Amniotic epithelial cell (primary cell): Measurements from ENCODE around the gene MARK1.
A peak's percentile ranks its signal among the peaks of the same experiment; 100 is the strongest.

Source experiments
- DNase-seq: peaks from one replicate; pipeline ENCODE4 v3.0.0-alpha.2; 2010; ENCODE audit warnings: low read depth

The MARK1 gene

DNA sequence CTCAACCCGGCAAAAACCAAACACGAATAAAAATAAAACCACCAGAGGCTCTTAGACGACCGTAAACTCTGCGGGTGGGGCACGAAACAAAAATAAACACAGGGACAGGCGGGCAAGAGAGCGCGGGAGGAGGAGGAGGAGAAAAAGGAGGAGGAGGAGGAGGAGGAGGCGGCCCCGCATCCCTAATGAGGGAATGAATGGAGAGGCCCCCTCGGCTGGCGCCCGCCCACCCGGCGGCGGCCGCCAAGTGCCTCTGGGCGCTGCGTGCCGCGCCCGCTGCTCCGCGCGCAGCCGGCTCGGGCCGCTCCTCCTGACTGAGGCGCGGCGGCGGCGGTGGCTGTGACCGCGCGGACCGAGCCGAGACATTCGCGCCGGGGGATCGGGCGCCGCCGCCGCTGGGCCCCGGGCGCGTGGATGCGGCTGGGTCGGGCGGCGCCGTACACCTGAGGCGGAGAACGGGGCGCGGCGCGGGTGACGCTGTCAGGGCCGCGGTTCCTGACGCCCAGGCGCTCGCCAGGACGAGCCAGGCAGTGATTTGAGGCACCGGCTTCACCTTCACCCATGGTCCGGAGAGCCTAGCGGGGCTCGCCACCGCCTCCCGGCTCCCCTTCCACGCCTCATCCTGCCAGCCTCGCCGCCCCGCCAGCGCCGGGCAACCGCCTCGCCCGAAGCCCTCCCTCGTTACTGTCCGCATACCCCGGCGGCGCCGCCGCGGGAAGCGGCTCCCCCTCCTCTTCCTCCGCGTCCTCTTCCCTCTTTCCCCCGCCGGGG lies at the start of gene MARK1:
MARK1 (plus strand) TSS at position 229 of the 771 bp plus-strand sequence. CDS start 687 bp downstream, outside the sequence.
- peak; percentile 7 for DNase-seq

DNA sequence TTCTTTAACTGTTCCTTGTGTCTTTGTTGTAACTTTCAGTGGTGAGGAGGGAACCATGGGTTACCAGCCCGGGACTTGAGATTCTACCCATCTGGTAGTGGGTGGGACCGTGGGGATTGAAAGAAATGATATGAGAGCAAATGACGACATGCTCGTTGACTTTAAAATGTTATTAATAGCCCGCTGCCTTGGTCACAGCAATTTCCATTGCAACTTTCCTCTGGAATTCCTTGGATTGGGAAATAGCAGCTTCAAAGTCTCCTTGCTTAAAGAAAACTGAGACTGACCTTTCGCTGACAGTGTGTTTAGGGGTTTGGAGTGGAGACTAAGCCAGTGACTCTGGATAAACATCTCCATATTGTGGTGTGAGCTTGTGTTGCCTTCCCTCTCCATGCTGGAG lies 44.2 kb upstream of the MARK1 start:
- DNase-seq, result no peak

DNA sequence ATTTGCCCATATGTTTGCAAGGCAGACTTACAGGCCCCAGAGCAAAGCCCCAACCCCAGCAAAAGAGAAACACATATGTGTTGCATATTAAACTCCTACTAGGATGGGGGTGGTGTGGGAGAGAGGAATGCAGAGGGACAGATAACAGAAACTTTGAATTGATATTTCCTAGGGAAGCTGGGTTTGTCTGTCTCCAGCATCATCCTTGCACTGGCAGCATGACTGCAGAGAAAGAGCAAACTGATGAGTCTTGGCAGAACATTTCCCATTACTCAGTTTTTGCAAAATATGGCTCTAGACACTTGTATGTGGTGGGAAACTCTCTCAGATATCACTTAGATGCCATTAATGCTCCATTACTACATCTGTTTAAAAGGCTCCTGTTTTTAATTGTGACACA lies 43.8 kb upstream of the MARK1 start:
- DNase-seq, result no peak

DNA sequence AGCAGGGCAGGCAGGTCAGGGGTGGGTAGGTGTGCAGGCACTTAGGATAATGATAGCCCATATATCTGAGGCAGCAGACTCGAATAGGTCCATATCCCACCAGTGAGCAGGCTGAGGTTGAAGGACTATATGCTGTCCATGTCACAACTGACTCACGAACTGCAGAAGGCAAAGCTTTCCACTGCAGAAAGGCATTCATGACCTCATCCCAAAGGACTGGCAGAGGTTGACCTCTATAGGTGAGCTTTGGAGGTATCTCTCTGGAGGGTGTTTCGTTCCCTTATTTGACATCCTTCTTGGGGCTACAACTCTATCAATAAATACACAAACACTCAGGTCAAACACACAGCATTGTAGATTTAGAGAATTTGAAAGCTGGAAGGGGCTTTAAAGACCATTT lies 42.8 kb upstream of the MARK1 start:
- no peak for DNase-seq

DNA sequence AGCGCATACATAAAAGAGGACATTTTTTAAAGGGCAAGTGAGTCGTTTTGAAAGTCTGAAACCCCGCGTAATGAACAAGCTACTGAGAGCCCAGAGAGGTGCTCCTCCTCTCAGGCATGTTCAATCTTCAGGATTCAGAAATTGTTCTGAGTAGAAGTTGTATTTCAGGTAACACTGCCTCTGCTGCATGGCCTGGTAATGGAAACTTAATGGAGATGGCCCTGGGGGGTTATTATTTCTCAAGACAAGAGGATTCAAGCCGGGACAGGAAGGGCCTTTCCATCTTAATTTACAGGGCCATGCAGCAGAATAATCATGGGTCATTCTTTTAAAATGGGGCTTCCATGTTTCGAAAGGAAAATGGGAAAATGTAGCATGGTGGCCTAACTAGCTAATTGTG lies 42.1 kb upstream of the MARK1 start:
- DNase-seq, result no peak

DNA sequence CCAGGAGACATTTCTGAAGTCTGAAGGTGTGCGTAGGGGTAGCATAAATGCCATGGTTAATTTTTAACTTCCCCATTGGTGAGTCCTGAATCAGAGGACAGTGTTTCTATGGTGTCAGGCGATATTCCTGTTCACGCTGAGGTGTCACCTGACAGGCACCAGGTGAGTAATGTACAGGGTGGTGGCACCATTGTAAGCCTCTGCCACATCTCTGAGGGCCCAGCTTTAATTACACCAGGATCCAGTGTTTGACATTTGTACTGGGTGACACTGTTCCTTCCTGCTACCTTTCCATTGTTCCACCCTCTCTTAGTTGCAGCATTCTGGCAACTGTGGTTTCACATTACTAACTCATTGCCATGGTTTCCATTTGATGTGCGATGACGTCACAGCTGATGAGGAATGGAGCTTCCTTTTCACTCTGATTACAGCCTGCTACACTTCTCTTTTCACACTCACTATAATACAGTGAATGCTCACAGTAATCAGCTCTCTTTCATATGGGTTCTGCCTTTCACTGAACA lies 40.6 kb upstream of the MARK1 start:
- DNase-seq, result peak; percentile 5

DNA sequence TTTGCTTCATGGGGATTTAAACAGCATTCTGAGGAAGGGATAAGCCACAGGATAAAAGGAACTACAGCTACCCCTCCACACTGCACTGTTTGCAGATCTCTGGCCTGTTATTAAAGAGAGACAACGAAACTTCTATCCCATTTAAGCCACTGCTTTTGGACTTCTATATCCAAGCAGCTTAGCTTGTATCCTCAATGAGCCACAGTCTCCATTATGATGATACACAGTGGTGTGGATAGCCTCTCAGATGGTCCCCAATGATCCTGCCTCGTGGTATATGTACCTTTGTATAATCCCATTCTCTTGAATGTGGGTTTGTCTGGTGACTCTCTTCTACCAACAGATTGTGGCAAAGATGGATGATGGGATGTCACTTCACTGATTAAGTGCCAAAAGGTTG lies 36.0 kb upstream of the MARK1 start:
- no peak for DNase-seq

DNA sequence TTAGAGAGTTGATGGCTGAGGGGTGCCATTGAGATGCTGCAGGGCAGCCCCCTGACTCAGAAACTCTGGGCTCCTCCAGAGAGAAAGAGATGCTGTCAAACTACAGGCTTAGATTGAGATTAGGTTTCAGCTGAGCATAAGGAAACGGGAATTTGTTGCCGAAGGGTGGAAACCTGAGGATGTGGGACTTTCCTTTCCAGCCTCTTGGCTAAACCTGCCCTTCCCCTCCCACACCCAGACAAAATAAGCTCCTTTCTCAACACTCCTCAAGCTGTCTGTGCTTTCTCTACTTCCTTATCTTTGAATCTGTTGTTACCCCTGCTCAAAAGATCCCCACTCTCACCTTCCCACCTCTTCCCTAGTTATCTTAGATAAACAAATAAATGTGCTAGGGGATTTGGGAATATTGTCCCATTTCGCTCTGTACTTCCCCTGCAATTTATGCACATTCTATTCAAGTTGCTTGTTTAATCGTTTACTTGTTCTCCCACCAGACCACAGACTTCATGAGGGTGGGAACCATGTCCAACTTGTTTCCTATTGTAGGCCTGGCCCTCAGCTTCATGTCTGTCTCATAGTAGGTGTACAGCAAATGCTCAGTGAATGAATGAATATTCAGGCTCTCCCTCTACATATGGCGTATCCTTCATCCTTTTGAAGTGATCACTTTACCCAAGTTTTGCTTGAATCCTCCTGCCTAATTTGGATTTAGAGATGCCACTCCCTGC lies 30.6 kb upstream of the MARK1 start:
- no peak for DNase-seq

DNA sequence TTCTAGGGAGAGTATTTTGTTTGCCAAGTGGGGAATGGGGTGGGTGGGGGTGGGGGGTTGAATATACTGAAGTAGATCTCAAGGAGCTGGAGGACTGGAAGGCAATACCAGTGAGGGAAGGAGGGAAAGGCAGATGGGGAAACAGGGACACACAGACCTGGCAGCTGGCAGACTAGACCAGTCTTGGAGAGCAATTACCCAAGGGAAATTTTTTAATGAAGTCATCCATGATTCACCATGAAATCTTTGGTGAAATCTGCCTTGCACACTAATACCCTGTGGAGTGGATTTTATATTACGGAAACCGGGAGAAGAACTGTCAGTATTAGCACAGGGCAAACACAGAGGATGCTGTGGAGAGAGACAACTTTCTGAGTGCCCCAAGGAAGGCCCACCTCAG lies 29.7 kb upstream of the MARK1 start:
- peak; percentile 3 for DNase-seq

DNA sequence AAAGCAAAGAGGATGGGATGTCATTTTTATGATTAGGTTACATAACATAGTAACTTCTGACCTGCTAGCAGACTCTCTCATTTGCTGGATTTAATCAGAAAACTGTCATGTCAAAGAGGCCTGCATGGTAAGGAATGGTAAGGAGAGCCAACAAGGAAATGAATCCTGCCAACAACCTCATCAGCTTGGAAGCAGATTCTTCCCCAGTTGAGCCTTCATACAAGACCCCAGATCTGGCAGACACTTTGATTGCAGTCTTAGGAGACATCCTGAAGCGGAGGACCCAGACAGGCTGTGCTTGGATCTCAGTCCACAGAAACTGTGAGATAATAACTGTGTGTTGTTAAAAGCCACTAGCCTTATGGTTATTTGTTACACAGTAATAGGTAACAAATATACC lies 27.6 kb upstream of the MARK1 start:
- DNase-seq, result no peak

DNA sequence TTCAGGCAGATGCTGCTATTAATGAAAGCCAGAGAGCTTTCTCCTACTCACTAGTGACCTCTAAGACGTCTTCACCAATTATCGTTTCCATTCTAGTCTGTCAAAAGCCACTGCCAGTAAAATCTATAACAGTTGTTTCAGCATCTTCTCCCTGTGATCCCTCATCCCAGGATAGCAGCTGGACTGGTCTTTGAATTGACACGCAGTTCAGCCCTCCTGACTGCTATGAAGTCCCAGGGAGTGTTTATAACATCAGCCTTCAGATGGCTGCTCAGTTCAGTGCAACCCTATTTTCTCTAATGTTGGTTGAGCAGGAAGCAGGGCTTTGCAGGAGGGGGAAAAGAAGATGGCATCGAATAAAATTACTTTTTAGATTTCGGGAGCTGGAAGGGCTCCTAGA lies 23.6 kb upstream of the MARK1 start:
- DNase-seq, result no peak

DNA sequence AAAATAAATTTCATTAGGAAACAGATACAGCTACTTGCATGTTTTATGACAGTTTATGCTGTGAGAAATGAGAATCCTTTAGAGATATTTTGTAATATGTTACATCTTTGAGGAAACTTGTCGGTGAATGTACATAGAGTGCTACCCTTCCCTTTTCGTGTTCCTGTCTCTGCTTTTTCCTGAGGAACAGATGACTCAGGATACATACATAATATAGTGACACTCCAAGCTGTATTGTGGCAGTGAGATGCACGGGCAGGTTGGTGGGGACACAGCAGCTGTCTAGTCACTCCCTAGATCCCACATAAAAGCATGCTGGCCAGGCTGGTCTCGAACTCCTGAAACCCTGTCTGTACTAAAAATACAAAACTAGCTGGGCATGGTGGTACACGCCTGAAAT lies 20.9 kb upstream of the MARK1 start:
- no peak for DNase-seq

DNA sequence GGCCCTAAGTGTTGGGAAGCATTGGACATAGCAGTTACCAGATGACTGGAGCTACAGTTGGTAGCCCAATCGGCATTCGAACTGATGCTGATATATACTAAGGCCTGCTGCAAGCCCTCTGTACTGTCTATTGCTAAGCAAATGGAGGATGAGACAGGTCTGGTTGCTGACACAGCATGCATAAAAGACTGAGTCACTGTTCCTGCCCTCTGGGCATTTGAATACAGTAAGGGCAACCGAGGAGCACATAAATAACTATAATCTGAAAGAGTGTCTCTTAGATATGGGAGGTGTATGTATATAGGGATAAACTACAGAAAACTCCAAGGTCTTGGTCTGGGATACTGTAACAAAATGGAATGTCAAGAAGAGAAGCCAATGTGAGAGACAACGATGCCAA lies 16.8 kb upstream of the MARK1 start:
- DNase-seq, result no peak

DNA sequence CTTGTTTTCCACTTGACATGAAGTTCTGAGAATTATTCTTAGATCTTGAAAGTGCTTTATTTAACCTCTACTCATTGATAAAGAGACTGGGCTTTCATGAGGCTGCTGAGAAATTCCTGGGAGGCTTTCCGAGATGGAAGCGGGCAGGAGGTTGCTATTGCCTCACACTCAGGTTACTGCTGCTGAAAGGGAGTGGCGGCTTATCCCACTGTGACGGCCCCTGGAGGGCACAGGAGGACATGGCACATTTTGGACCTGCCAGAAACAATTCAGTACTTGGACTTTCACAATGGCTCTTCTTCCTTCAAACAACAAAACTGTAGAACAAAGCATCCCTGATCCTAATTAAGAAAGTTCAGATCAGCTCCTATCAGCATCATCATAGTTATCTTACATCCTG lies 16.2 kb upstream of the MARK1 start:
- no peak for DNase-seq

DNA sequence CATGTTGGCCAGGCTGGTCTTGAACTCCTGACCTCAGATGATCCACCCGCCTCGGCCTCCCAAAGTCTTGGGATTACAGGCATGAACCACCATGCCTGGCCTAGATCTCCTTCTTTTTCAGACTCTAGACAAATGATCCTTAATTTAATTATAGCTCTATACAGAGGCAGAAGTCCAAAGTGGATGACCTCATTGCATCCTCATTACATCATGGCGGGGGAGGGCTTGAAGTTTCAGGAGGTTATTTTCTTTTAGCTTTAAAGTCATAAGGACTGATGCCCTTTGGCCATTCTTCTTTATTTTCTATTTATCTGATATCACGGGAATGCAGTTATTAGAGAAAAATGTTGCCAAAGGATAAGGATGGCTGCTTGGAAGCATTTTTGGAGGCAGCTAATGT lies 14.1 kb upstream of the MARK1 start:
- no peak for DNase-seq

DNA sequence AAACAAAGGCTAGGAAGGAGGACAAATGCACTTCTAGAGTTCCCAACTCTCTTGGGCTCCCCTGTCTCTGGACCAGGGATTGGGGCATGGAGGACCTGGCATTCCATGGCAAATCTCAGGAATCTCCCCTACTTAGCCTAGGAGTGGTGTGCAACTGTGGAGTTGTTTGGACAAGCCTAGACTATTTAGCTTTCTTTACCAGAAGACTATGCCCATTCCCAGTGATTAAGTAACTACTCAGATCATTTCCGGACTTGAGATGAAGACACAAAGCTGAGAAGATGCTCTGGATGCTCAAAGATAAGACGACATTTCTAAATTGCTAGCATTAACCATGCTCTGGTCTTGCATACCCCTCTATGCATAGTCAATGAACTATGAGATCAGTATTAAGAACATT lies 13.7 kb upstream of the MARK1 start:
- DNase-seq, result no peak

DNA sequence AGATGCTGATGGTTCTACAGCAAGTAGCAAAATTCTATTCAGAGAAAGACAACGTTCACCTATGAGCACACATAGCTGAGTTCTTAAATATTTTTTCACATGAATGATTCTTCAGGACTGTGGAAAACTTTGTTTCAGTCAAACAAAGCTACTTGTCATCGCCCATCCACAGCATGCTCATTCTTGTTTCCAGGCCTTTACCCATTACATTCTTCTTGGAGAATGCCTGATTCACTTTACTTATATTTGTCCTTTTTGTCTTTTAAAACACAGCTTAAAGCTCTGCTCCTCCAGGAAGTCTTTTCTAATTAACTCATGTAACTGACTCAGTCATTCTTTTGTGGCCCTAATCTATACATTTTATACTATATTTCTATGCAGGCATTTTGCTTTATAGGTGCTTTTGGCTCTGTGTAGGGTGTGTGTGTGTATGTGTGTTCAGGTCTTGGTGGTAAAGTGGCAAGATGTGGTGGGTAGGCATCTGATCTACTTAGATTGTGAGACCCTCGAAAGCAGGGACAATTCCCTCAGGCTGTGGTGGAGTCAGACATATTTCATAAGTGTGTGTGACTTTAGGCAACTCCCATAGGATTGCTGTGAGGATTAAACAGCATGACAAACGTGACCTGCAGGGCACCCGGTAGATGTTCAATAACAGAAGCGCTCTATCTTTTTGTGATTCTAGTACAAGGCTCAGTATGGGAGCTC lies 11.8 kb upstream of the MARK1 start:
- no peak for DNase-seq

DNA sequence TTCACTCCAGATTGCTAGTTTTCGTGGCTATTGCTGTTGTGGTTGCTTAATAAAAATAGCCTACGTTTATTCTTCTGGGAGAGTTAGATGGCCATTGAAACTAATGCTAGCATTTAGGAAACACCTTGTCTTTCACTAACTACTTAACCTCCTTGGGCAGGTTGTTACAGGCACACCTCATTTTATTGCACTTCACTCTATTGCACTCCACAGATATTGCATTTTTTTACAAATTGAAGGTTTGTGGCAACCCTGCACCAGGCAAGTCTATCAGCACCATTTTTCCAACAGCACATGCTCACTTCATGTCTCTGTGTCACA lies 11.3 kb upstream of the MARK1 start:
- DNase-seq, result no peak

DNA sequence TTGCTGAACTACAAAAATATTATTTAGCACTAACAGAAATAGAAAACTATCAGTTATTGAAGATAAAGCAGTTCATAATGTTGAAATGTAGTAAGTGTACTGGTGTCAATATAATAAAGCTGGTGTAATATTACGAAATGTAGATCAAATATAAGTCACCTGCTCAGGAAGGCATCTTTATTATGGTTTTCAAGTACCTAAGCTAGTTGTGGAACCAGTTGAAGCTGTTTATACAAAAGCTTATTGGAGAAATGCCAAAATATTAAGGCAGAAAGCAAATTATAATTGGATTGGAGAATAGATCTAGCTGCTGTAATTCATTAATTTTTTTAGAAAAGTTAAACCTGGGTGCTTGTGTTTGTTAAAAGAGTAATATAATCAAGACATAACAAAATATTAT lies 6.2 kb upstream of the MARK1 start:
- no peak for DNase-seq

DNA sequence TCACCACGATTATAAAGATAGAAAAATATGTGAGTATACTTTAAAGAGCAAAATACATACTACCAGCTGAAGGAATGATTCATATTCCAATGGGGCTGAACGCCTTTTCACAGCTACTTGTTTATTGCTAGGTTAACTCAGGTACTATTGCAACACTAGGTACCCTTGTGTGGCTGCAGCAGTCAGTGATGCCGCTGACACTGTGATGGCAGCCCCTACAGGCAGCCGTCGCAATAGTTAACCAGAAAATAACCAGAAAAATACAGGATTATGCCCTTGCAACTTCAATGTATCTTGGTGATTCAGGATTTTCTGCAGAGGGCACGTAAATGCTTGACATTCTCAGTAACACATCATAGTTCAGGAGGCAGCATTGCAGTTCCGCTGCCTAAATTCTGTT lies 1.6 kb upstream of the MARK1 start:
- DNase-seq, result no peak

DNA sequence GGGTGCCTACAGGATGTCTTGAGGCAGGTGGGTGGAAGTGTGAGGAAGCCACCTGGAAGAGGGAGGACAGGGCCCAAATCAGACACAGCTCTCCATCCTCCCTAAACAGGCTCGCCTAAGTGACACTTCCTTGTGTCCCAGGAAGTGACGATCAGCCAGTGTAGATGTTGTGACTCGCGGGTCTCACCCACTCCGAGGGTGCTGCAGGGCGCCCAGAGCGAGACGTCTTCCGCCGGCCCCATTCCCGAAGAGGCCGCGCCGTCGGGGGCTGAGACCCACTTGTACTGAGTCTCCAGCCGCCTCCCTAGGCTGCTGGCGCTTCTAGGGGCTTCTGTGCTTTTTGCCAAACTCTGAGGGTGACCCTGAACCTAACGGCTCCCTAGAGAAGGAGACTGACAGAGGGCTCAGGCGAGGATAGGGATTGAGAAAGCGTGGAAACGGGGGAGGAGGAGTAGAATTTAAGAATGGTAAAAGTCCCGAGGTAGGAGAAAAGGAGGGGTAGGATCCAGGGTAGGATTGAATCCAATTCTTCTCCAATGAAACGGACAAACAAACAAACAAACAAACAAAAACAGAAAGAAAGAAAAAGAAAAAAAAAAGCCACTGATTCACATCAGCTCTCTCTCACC lies 543 bp upstream of the MARK1 start:
- no peak for DNase-seq

DNA sequence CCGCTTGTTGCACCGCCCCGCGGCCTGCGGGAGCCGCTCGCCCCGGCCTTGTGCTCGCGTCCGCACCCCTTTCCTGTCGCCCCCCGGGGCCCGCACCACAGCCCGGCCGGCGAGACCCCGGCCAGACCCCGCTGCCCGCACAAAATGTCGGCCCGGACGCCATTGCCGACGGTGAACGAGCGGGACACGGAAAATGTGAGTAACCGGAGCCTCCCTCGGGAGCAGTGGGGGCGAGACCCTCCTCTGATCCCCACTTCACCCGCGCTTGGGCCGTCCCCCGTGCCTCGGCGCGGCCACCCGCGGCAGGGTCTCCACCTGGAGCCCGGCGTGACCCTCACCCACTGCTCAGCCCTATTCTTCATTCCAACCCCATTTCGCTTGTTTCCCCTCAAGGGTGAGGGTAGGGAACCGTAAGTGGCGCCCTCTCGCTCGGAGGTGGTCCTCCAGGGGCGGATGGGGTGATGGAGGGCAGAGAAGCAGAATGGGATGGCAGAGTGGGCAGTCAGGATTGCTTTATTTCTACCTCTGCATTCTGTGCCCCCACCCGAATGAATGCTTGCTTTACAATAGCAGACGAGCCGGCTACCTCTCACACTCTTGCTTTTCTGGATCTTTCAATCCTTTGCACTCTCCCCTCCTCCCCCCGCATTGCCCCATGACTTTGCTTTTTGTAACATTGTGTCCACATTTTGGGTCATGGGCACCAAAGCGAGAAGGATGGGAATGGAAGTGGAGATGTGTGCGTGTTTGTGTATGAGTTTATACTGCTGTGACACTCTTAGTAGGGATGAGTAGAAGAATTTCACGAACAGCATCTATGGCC lies 954 bp downstream of the MARK1 start:
- no peak for DNase-seq
